Ascending aorta (tissue), 2 donors: Measurements from ENCODE around the gene AFF2. TPM values are rescaled to one million over a fixed set of nuclear protein-coding genes. Genes with fewer than 3 reads are reported as not detected.

Experiments
- DNase-seq, 2 donors: peaks; one replicate each; pipeline ENCODE4 v3.0.0-alpha.2; 2019; ENCODE audit warnings: low spot score in 2 of 2
- H3K27ac ChIP-seq, 2 donors: fragments of 200-600 bp; sonication (generic); one replicate each; pipeline ENCODE4 v1.5.1; 2016 to 2017; ENCODE audit warnings: mild to moderate bottlenecking in 1 of 2
- H3K27me3 ChIP-seq: fragments of 200-600 bp; sonication (generic); one replicate; pipeline ENCODE4 v1.5.1; 2017
- H3K36me3 ChIP-seq, 2 donors: fragments of 200-600 bp; sonication (generic); one replicate each; pipeline ENCODE4 v1.5.1; 2016
- H3K4me1 ChIP-seq, 2 donors: fragments of 200-600 bp; sonication (generic); one replicate each; pipeline ENCODE4 v1.5.1; 2016 to 2017; ENCODE audit warnings: mild to moderate bottlenecking in 1 of 2
- H3K4me3 ChIP-seq, 2 donors: fragments of 200-600 bp; sonication (generic); one replicate each; pipeline ENCODE4 v1.5.1; 2016 to 2017; ENCODE audit warnings: mild to moderate bottlenecking in 1 of 2
- H3K9me3 ChIP-seq, 2 donors: fragments of 200-600 bp; sonication (generic); one replicate each; pipeline ENCODE4 v1.5.1; 2016
- intact Hi-C: fragments of 100-400 bp; cut with DNase I; formaldehyde crosslinking; loops from one replicate; pipeline ENCODE4 v1.15.1; 2023
- total RNA-seq: library from RNA; depleted of rRNA; stranded (reverse); fragments of >200 nt; gene quantifications from one replicate; pipeline ENCODE4 v1.1.0, GENCODE V29; 2016
- TF ChIP-seq, protein P1 (sequence below), 3 experiments: fragments of 200-600 bp in 2 of 3; fragments of 450-650 bp in 1 of 3; sonication (generic) in 2 of 3; IDR thresholded peaks; one replicate each; pipeline ENCODE4 v1.5.1; 2016 to 2019; ENCODE audit warnings: antibody characterized with exemption in 3 of 3, mild to moderate bottlenecking in 1 of 3, moderate library complexity in 1 of 3

AFF2 gene
- total RNA-seq, 1 donor from 2014 or later, result 2.3 TPM

DNA sequence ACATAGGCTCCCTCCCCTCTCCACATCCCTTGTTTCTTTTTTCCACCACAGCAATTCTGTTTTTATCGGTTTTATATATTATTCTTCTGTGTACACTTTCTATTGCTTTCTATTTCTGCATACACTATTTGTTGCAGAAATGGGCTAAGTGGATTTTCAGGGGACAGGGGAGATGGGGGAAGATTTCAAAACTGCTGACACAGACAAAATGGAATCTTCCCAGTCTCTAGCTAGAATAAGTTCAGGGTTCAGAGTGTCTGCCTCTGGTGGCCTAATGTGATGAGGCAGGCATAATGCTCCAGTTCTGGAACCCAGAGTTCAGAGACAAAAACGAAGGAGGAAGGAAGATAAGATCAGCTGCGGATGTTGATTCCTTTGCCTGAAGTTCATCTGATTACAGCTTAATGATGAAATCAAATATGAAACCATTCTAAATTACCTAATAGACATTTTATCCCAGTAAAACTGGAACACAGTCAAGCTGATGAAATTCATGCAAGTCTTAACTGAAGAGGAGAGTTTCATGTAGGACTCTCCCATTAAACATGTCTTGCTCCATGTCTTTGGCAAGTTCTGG is 447.1 kb downstream of the AFF2 start:
- no peaks in the 10 kb centered on the region for H3K9me3 ChIP-seq

DNA sequence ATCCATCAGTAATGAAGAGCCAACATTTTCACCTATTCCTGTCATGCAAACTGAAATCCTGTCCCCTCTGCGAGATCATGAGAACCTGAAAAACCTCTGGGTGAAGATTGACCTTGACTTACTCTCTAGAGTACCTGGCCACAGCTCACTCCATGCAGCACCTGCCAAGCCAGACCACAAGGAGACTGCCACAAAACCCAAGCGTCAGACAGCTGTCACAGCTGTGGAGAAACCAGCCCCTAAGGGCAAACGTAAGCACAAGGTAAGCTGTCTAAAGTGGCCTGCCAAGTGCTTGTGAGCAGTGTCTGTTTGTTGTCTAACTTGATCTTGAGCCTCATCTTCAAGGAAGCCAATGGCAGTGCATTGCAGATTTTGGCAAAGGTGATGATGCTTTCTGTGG is 455.9 kb downstream of the AFF2 start:
- DNase-seq, result no peak
- no peaks in the 10 kb centered on the region for H3K4me1 ChIP-seq
- no peak overlapping the region for H3K4me3 ChIP-seq
- no peaks in the 10 kb centered on the region for H3K36me3 ChIP-seq
- TF ChIP-seq, protein P1, sequence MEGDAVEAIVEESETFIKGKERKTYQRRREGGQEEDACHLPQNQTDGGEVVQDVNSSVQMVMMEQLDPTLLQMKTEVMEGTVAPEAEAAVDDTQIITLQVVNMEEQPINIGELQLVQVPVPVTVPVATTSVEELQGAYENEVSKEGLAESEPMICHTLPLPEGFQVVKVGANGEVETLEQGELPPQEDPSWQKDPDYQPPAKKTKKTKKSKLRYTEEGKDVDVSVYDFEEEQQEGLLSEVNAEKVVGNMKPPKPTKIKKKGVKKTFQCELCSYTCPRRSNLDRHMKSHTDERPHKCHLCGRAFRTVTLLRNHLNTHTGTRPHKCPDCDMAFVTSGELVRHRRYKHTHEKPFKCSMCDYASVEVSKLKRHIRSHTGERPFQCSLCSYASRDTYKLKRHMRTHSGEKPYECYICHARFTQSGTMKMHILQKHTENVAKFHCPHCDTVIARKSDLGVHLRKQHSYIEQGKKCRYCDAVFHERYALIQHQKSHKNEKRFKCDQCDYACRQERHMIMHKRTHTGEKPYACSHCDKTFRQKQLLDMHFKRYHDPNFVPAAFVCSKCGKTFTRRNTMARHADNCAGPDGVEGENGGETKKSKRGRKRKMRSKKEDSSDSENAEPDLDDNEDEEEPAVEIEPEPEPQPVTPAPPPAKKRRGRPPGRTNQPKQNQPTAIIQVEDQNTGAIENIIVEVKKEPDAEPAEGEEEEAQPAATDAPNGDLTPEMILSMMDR (IDR thresholded peaks at IDR 0.05), result no peak
- no peaks in the 10 kb centered on the region for H3K9me3 ChIP-seq
- no peaks in the 10 kb centered on the region for H3K27me3 ChIP-seq
- intact Hi-C loops, result no loop called here
- no peak overlapping the region for H3K27ac ChIP-seq

More for the DNA sequence above, 447.1 kb downstream of the AFF2 start:
- Histone ChIP-seq H3K4me1 (no peaks in the 10 kb centered on the region), H3K27ac (no peak overlapping the region), H3K36me3 (no peaks in the 10 kb centered on the region), H3K4me3 (no peak overlapping the region), H3K27me3 (no peaks in the 10 kb centered on the region)
- intact Hi-C loops, result no loop called here
- DNase-seq, result no peak
- TF ChIP-seq, protein P1 (IDR thresholded peaks at IDR 0.05), result no peak

DNA sequence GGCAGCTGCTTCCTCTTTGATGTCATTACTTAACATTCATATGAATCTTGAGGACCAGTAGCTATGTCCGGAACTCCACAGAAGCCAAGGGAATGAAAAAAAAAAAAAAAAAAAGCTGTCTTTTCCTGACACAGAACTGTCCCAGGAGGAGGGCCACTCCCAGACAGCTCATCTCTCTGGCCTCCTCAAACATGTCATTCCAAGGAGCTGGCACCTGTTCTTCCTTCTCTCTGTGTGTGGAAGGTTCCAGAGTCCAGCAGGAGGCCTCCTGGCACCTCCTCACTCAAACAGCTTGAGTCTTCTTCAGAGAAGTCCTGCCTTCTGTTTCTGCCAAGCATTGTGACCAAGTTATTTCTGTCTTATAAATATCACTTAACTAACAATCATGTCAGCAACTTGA is 458.5 kb downstream of the AFF2 start:
- intact Hi-C loops, result no loop called here
- H3K27ac ChIP-seq, result no peak overlapping the region
- H3K4me1 ChIP-seq, result no peaks in the 10 kb centered on the region
- H3K9me3 ChIP-seq, result no peaks in the 10 kb centered on the region
- no peak for DNase-seq
- H3K27me3 ChIP-seq, result no peaks in the 10 kb centered on the region
- H3K36me3 ChIP-seq, result no peaks in the 10 kb centered on the region
- H3K4me3 ChIP-seq, result no peak overlapping the region
- TF ChIP-seq, protein P1 (IDR thresholded peaks at IDR 0.05), result no peak

DNA sequence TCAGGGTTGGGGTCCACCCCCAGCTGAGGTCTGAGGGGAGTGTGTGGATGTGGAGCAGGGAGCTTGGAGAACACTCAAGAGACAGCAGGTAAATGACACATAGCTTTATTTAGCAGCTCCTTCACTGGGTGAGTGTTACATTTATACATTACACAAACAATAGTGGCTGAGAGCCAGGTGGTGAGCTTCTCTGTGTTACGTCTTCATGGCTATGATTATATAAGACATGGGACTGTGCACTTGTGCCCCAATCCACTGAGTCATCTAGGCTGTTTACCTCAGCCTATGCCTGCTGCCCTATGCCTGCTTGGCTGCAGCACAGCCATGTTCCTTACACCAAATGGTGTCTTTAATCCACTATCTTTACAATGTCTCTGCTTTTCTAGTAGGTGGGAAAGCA is 459.6 kb downstream of the AFF2 start:
- Histone ChIP-seq H3K27me3 (no peaks in the 10 kb centered on the region), H3K36me3 (no peaks in the 10 kb centered on the region), H3K4me3 (no peak overlapping the region), H3K4me1 (no peaks in the 10 kb centered on the region), H3K9me3 (no peaks in the 10 kb centered on the region), H3K27ac (no peak overlapping the region)
- intact Hi-C loops, result no loop called here
- TF ChIP-seq, protein P1 (IDR thresholded peaks at IDR 0.05), result no peak
- DNase-seq, result no peak

DNA sequence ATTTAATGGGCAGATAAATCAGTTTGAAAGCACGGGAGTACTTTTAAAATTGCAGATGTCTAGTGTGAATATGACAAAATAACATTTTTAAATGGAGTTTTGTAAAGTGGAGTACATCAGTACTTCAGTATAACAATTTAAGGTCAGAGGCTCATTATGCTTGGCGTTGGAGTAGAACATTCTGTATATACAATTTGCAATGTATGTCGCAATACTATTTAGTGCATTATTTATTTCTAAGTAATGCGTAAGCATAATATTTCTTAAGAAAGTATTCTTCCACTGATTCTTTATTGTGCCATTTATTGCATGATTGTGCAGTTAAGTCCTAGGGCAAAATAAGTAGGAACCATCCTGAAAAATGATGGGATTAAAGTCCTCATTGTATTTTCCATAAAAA is 461.6 kb downstream of the AFF2 start:
- no peaks in the 10 kb centered on the region for H3K36me3 ChIP-seq
- H3K4me3 ChIP-seq, result no peak overlapping the region
- intact Hi-C loops, result no loop called here
- H3K9me3 ChIP-seq, result no peaks in the 10 kb centered on the region
- no peaks in the 10 kb centered on the region for H3K4me1 ChIP-seq
- DNase-seq, result no peak
- H3K27ac ChIP-seq, result no peak overlapping the region
- TF ChIP-seq, protein P1 (IDR thresholded peaks at IDR 0.05), result no peak
- no peaks in the 10 kb centered on the region for H3K27me3 ChIP-seq
